LNCAP (cell line): Measurements from ENCODE around the gene FNIP1.
A peak's percentile ranks its signal among the peaks of the same experiment; 100 is the strongest.

ENCODE experiments used
- CTCF ChIP-seq: fragments of 450-650 bp; IDR thresholded peaks from 2 replicates; pipeline ENCODE4 v1.5.1; 2017; ENCODE audit warnings: mild to moderate bottlenecking

FNIP1 gene

GRCh38 chr5:131814990-131815389, 18.2 kb upstream of the FNIP1 start:
- TF ChIP-seq CTCF, result no peak

- TF ChIP-seq CTCF, result no peak
These were observed 15.7 kb upstream of the FNIP1 start for GRCh38 chr5:131812371-131813160.

GRCh38 chr5:131810510-131811249, 13.9 kb upstream of the FNIP1 start:
- peak; percentile 47; the same call in 1 of the 2 replicates for TF ChIP-seq CTCF

- TF ChIP-seq CTCF, result no peak
These were observed 681 bp downstream of the FNIP1 start for GRCh38 chr5:131795879-131796792.

- TF ChIP-seq CTCF, result no peak
These were observed 1.6 kb downstream of the FNIP1 start for GRCh38 chr5:131795228-131795627.

- no peak for TF ChIP-seq CTCF
These were observed 2.2 kb downstream of the FNIP1 start for GRCh38 chr5:131794586-131794985.

GRCh38 chr5:131792896-131793295, 3.9 kb downstream of the FNIP1 start:
- no peak for TF ChIP-seq CTCF
